Neural progenitor cell (in vitro differentiated cells): Measurements from ENCODE around the gene TLCD3B. TPM values are rescaled to one million over a fixed set of nuclear protein-coding genes. Genes with fewer than 3 reads are reported as not detected.

Source experiments
- DNase-seq: peaks from one replicate; pipeline ENCODE4 v3.0.0-alpha.2; 2016; ENCODE audit warnings: low spot score
- H2AFZ ChIP-seq: fragments of 200-600 bp; sonication (generic); replicated peaks from 2 replicates; pipeline ENCODE4 v1.6.1; 2016; ENCODE audit warnings: antibody characterized with exemption
- H3F3A ChIP-seq: fragments of 200-600 bp; sonication (generic); 2 replicates; pipeline ENCODE4 v1.6.1; 2016; ENCODE audit warnings: antibody characterized with exemption, low read depth
- H3K27ac ChIP-seq: fragments of 200-600 bp; sonication (generic); 2 replicates; pipeline ENCODE4 v1.5.1; 2016; ENCODE audit warnings: mild to moderate bottlenecking
- H3K27me3 ChIP-seq: fragments of 200-600 bp; sonication (generic); 2 replicates; pipeline ENCODE4 v1.6.1; 2016; ENCODE audit warnings: mild to moderate bottlenecking, moderate library complexity
- H3K36me3 ChIP-seq: fragments of 200-600 bp; sonication (generic); 2 replicates; pipeline ENCODE4 v1.5.1; 2016
- H3K4me1 ChIP-seq: fragments of 200-600 bp; sonication (generic); 2 replicates; pipeline ENCODE4 v1.6.1; 2016; ENCODE audit warnings: mixed run types
- H3K4me2 ChIP-seq: fragments of 200-600 bp; sonication (generic); 2 replicates; pipeline ENCODE4 v1.6.1; 2016
- H3K4me3 ChIP-seq: fragments of 200-600 bp; sonication (generic); 2 replicates; pipeline ENCODE4 v1.5.1; 2016
- H3K79me2 ChIP-seq: fragments of 200-600 bp; sonication (generic); 2 replicates; pipeline ENCODE4 v1.6.1; 2016; ENCODE audit warnings: low read depth
- H3K9ac ChIP-seq: fragments of 200-600 bp; sonication (generic); 2 replicates; pipeline ENCODE4 v1.6.1; 2016
- H3K9me3 ChIP-seq: fragments of 200-600 bp; sonication (generic); 2 replicates; pipeline ENCODE4 v1.5.1; 2016; ENCODE audit warnings: low read depth
- H4K20me1 ChIP-seq: fragments of 200-600 bp; sonication (generic); 2 replicates; pipeline ENCODE4 v1.6.1; 2016; ENCODE audit warnings: low read depth
- H3K27ac Mint-ChIP-seq: 3 replicates; pipeline ENCODE4 v1.8.0; 2021; ENCODE audit warnings: mixed read lengths
- H3K27me3 Mint-ChIP-seq: 2 replicates; pipeline ENCODE4 v1.8.0; 2022; ENCODE audit warnings: low read depth, mild to moderate bottlenecking, inconsistent platforms, moderate library complexity, mixed read lengths; ENCODE audit not compliant: insufficient read depth
- H3K36me3 Mint-ChIP-seq: 3 replicates; pipeline ENCODE4 v1.8.0; 2021; ENCODE audit warnings: mixed read lengths
- H3K4me1 Mint-ChIP-seq: 3 replicates; pipeline ENCODE4 v1.8.0; 2021; ENCODE audit warnings: mixed read lengths
- H3K4me3 Mint-ChIP-seq: 3 replicates; pipeline ENCODE4 v1.8.0; 2021; ENCODE audit warnings: mild to moderate bottlenecking, moderate library complexity, mixed read lengths
- H3K9me3 Mint-ChIP-seq: 3 replicates; pipeline ENCODE4 v1.8.0; 2020; ENCODE audit warnings: mixed read lengths
- CTCF ChIP-seq: fragments of 200-600 bp; sonication (generic); IDR thresholded peaks from 2 replicates; pipeline ENCODE4 v1.5.1; 2017; ENCODE audit warnings: antibody characterized with exemption, mild to moderate bottlenecking
- EZH2 ChIP-seq: fragments of 200-600 bp; sonication (generic); IDR thresholded peaks from 2 replicates; pipeline ENCODE4 v1.6.1; 2017; ENCODE audit warnings: antibody characterized with exemption, mild to moderate bottlenecking, moderate library complexity
- EZH2phosphoT487 ChIP-seq: fragments of 200-600 bp; sonication (generic); IDR thresholded peaks from 2 replicates; pipeline ENCODE4 v1.6.1; 2017; ENCODE audit warnings: antibody characterized with exemption
- total RNA-seq: library from RNA; depleted of rRNA; stranded (reverse); fragments of >200 nt; gene quantifications from 2 replicates; pipeline ENCODE4 v1.2.3, GENCODE V29; 2015; ENCODE audit warnings: low replicate concordance

Gene TLCD3B
- total RNA-seq, 1 donor from 2014 or later: 2.4 TPM

GRCh38 chr16:30027588-30028437 is 3.3 kb downstream of the TLCD3B start:
- H3K9me3 Mint-ChIP-seq: no peaks in the 10 kb centered on the region
- H3K9me3 ChIP-seq: no peaks in the 10 kb centered on the region
- H3K4me3 Mint-ChIP-seq: peak overlapping the region; percentile 48
- no peak overlapping the region for H3K4me2 ChIP-seq
- peaks cover 5% of the 10 kb centered on the region for H3K27me3 ChIP-seq
- H3K4me3 ChIP-seq: no peak overlapping the region
- H3K4me1 Mint-ChIP-seq: peaks cover 37% of the 10 kb centered on the region
- peaks cover 37% of the 10 kb centered on the region for H4K20me1 ChIP-seq
- H3K4me1 ChIP-seq: peaks cover 21% of the 10 kb centered on the region
- no peak overlapping the region for H3K9ac ChIP-seq
- DNase-seq: no peak
- H3K36me3 ChIP-seq: no peaks in the 10 kb centered on the region
- TF ChIP-seq CTCF (no peak), EZH2 (no peak), EZH2phosphoT487 (no peak)
- no peak overlapping the region for H3K27ac Mint-ChIP-seq
- H3K36me3 Mint-ChIP-seq: no peaks in the 10 kb centered on the region
- no peak overlapping the region for H3K27ac ChIP-seq
- peaks cover 9% of the 10 kb centered on the region for H3K27me3 Mint-ChIP-seq
- peaks cover 18% of the 10 kb centered on the region for H3F3A ChIP-seq
- no peak overlapping the region for H2AFZ ChIP-seq
- H3K79me2 ChIP-seq: no peaks in the 10 kb centered on the region

GRCh38 chr16:30026449-30026848 is 4.6 kb downstream of the TLCD3B start:
- Histone ChIP-seq H3K27me3 (no peaks in the 10 kb centered on the region), H3K9me3 (no peaks in the 10 kb centered on the region), H3K9ac (no peak overlapping the region), H3K79me2 (no peaks in the 10 kb centered on the region), H3K36me3 (no peaks in the 10 kb centered on the region), H3F3A (peaks cover 14% of the 10 kb centered on the region), H2AFZ (no peak overlapping the region), H3K27ac (no peak overlapping the region), H4K20me1 (peaks cover 37% of the 10 kb centered on the region), H3K4me2 (no peak overlapping the region), H3K4me3 (no peak overlapping the region), H3K4me1 (peaks cover 14% of the 10 kb centered on the region)
- Mint-ChIP-seq H3K27ac (no peak overlapping the region), H3K4me3 (no peak overlapping the region), H3K27me3 (peaks cover 9% of the 10 kb centered on the region), H3K4me1 (peaks cover 27% of the 10 kb centered on the region), H3K9me3 (no peaks in the 10 kb centered on the region), H3K36me3 (no peaks in the 10 kb centered on the region)
- DNase-seq: no peak
- no peak for TF ChIP-seq CTCF
- TF ChIP-seq EZH2: no peak
- no peak for TF ChIP-seq EZH2phosphoT487

- H3K36me3 ChIP-seq: no peaks in the 10 kb centered on the region
Observed at GRCh38 chr16:30025574-30025973, 5.5 kb downstream of the TLCD3B start.

More at GRCh38 chr16:30025574-30025973, 5.5 kb downstream of the TLCD3B start:
- Histone ChIP-seq H3K4me2 (no peak overlapping the region), H3K4me1 (peaks cover 9% of the 10 kb centered on the region), H3K4me3 (no peak overlapping the region), H3F3A (peaks cover 10% of the 10 kb centered on the region), H3K9ac (no peak overlapping the region), H3K9me3 (no peaks in the 10 kb centered on the region), H2AFZ (no peak overlapping the region), H3K27ac (no peak overlapping the region), H3K79me2 (no peaks in the 10 kb centered on the region), H4K20me1 (peaks cover 37% of the 10 kb centered on the region), H3K27me3 (peaks cover 5% of the 10 kb centered on the region)
- peaks cover 13% of the 10 kb centered on the region for H3K27me3 Mint-ChIP-seq
- no peak for DNase-seq
- H3K9me3 Mint-ChIP-seq: no peaks in the 10 kb centered on the region
- H3K27ac Mint-ChIP-seq: no peak overlapping the region
- H3K4me3 Mint-ChIP-seq: no peak overlapping the region
- TF ChIP-seq EZH2 (no peak), CTCF (no peak), EZH2phosphoT487 (no peak)
- H3K4me1 Mint-ChIP-seq: peaks cover 28% of the 10 kb centered on the region
- no peaks in the 10 kb centered on the region for H3K36me3 Mint-ChIP-seq
